NT2/D1 (cell line): ENCODE results near the gene NAA15.

Source experiments
- DNase-seq: peaks from one replicate; pipeline ENCODE4 v3.0.0-alpha.2; 2011; ENCODE audit warnings: low read depth, low spot score
- H3K27me3 ChIP-seq: 2 replicates; pipeline ENCODE4 v1.6.0; 2011; ENCODE audit warnings: mild to moderate bottlenecking; ENCODE audit not compliant: insufficient read length, insufficient read depth
- H3K36me3 ChIP-seq: 2 replicates; pipeline ENCODE4 v1.6.1; 2011; ENCODE audit warnings: mild to moderate bottlenecking, low read length, mixed read lengths; ENCODE audit not compliant: insufficient read depth, insufficient read length
- H3K4me1 ChIP-seq: 2 replicates; pipeline ENCODE4 v1.5.1; 2011; ENCODE audit not compliant: insufficient read depth, insufficient read length
- H3K4me3 ChIP-seq: 2 replicates; pipeline ENCODE4 v1.5.1; 2011; ENCODE audit warnings: low read depth; ENCODE audit not compliant: insufficient read length
- H3K9ac ChIP-seq: 2 replicates; pipeline ENCODE4 v1.6.0; 2011; ENCODE audit warnings: low read depth; ENCODE audit not compliant: insufficient read length
- H3K9me3 ChIP-seq: 2 replicates; pipeline ENCODE4 v1.5.1; 2011; ENCODE audit warnings: mild to moderate bottlenecking, low read length; ENCODE audit not compliant: insufficient read depth
- SUZ12 ChIP-seq: IDR thresholded peaks from 2 replicates; pipeline ENCODE4 v1.6.1; 2011; ENCODE audit not compliant: insufficient read length, insufficient read depth; ENCODE audit errors: extremely low read depth
- YY1 ChIP-seq: IDR thresholded peaks from 2 replicates; pipeline ENCODE4 v1.6.1; 2011; ENCODE audit not compliant: insufficient read length, insufficient read depth
- ZNF274 ChIP-seq: IDR thresholded peaks from 2 replicates; pipeline ENCODE4 v1.6.1; 2011; ENCODE audit warnings: mild to moderate bottlenecking, low read depth, low read length

The NAA15 gene

DNA sequence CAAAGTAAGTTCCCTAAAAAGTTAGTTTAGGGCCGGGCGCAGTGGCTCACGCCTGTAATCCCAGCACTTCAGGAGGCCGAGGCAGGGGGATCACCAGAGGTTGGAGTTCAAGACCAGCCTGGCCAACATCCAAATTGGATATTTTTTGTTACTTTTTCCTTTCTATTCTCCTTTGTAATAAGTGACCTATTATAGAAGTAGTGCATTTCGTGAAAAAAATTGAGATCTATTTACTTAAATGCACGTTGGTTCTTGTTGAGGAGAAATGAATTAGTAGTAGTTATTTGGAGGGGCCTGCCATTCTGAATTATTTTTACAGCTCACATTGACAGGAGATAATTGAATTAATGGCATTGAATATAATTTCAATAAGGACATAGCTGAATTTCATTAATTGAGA is 23.3 kb downstream of the NAA15 start:
- no peak overlapping the region for H3K4me3 ChIP-seq
- no peaks in the 10 kb centered on the region for H3K9me3 ChIP-seq
- no peak for DNase-seq
- no peaks in the 10 kb centered on the region for H3K27me3 ChIP-seq
- TF ChIP-seq YY1: no peak
- no peak for TF ChIP-seq ZNF274
- TF ChIP-seq SUZ12: no peak
- H3K4me1 ChIP-seq: no peaks in the 10 kb centered on the region
- H3K9ac ChIP-seq: no peak overlapping the region
- peaks cover 3% of the 10 kb centered on the region for H3K36me3 ChIP-seq

GRCh38 chr4:139329665-139330200 is 28.4 kb downstream of the NAA15 start:
- no peak for DNase-seq
- Histone ChIP-seq H3K4me3 (no peak overlapping the region), H3K4me1 (no peaks in the 10 kb centered on the region), H3K27me3 (no peaks in the 10 kb centered on the region), H3K36me3 (peaks cover 13% of the 10 kb centered on the region), H3K9ac (no peak overlapping the region), H3K9me3 (no peaks in the 10 kb centered on the region)
- TF ChIP-seq SUZ12: no peak
- TF ChIP-seq ZNF274: no peak
- TF ChIP-seq YY1: no peak

GRCh38 chr4:139330283-139330682 is 29.0 kb downstream of the NAA15 start:
- no peak for DNase-seq
- Histone ChIP-seq H3K9me3 (no peaks in the 10 kb centered on the region), H3K9ac (no peak overlapping the region), H3K27me3 (no peaks in the 10 kb centered on the region), H3K4me3 (no peak overlapping the region), H3K36me3 (peaks cover 18% of the 10 kb centered on the region), H3K4me1 (no peaks in the 10 kb centered on the region)
- TF ChIP-seq YY1: no peak
- TF ChIP-seq SUZ12: no peak

GRCh38 chr4:139331185-139331584 is 29.9 kb downstream of the NAA15 start:
- DNase-seq: no peak
- Histone ChIP-seq H3K4me1 (no peaks in the 10 kb centered on the region), H3K9ac (no peak overlapping the region), H3K9me3 (no peaks in the 10 kb centered on the region), H3K4me3 (no peak overlapping the region), H3K36me3 (peaks cover 24% of the 10 kb centered on the region), H3K27me3 (no peaks in the 10 kb centered on the region)
- TF ChIP-seq SUZ12 (no peak), ZNF274 (no peak)

DNA sequence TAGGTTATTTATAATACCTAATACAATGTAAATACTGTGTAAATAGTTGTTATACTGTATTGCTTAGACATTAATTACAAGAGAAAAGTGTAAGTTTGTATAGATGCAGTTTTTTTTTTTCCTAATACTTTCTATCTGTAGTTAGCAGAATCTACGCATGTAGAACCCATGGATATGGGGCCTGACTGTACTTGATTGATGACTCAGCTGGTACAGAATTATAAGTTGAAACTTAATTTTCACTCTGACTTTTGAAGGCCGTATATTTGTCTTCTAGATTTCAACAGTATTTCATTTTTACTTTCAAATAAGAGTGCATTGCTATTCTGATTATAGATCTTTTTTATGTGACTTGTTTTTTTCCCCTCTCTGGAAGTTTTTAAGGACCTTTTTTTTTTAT is 31.7 kb downstream of the NAA15 start:
- no peaks in the 10 kb centered on the region for H3K27me3 ChIP-seq
- no peak for DNase-seq
- TF ChIP-seq ZNF274 (no peak), SUZ12 (no peak), YY1 (no peak)
- no peak overlapping the region for H3K4me3 ChIP-seq
- H3K9ac ChIP-seq: no peak overlapping the region
- no peaks in the 10 kb centered on the region for H3K4me1 ChIP-seq
- H3K36me3 ChIP-seq: peaks cover 32% of the 10 kb centered on the region
- no peaks in the 10 kb centered on the region for H3K9me3 ChIP-seq

DNA sequence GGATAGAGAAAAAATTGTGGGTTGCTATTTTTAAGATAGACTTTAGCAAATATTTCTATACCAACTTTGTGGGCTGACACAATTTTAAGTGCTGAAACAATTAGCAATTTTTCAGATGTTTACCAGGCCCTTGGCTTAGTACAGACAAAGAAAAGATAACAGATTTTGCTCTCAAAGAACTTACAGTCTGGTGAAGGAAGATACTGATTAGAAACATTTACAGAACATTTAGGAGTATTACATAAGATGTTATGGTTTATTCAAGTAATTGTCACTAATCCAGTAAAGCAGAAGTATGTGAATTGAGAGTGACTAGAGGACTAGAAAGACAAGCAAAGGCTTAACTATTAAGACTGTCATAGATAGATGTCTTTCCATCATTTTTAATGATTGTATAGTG is 36.3 kb downstream of the NAA15 start:
- DNase-seq: no peak
- H3K9ac ChIP-seq: no peak overlapping the region
- no peaks in the 10 kb centered on the region for H3K9me3 ChIP-seq
- peaks cover 44% of the 10 kb centered on the region for H3K36me3 ChIP-seq
- no peaks in the 10 kb centered on the region for H3K27me3 ChIP-seq
- H3K4me3 ChIP-seq: no peak overlapping the region
- TF ChIP-seq YY1 (no peak), ZNF274 (no peak), SUZ12 (no peak)
- no peaks in the 10 kb centered on the region for H3K4me1 ChIP-seq

GRCh38 chr4:139361301-139361700 is 60.0 kb downstream of the NAA15 start:
- H3K4me1 ChIP-seq: no peaks in the 10 kb centered on the region
- H3K36me3 ChIP-seq: peaks cover 65% of the 10 kb centered on the region
- TF ChIP-seq SUZ12 (no peak), YY1 (no peak), ZNF274 (no peak)
- no peak overlapping the region for H3K4me3 ChIP-seq
- no peaks in the 10 kb centered on the region for H3K9me3 ChIP-seq
- no peaks in the 10 kb centered on the region for H3K27me3 ChIP-seq
- no peak overlapping the region for H3K9ac ChIP-seq
- no peak for DNase-seq

GRCh38 chr4:139367421-139368090 is 66.3 kb downstream of the NAA15 start:
- H3K9me3 ChIP-seq: no peaks in the 10 kb centered on the region
- no peak for DNase-seq
- H3K9ac ChIP-seq: no peak overlapping the region
- no peaks in the 10 kb centered on the region for H3K4me1 ChIP-seq
- H3K4me3 ChIP-seq: no peak overlapping the region
- no peak for TF ChIP-seq ZNF274
- peaks cover 61% of the 10 kb centered on the region for H3K36me3 ChIP-seq
- no peaks in the 10 kb centered on the region for H3K27me3 ChIP-seq
